ENCODE results near the gene ZBTB7A.
A peak's percentile ranks its signal among the peaks of the same experiment; 100 is the strongest.

ZBTB7A gene

DNA sequence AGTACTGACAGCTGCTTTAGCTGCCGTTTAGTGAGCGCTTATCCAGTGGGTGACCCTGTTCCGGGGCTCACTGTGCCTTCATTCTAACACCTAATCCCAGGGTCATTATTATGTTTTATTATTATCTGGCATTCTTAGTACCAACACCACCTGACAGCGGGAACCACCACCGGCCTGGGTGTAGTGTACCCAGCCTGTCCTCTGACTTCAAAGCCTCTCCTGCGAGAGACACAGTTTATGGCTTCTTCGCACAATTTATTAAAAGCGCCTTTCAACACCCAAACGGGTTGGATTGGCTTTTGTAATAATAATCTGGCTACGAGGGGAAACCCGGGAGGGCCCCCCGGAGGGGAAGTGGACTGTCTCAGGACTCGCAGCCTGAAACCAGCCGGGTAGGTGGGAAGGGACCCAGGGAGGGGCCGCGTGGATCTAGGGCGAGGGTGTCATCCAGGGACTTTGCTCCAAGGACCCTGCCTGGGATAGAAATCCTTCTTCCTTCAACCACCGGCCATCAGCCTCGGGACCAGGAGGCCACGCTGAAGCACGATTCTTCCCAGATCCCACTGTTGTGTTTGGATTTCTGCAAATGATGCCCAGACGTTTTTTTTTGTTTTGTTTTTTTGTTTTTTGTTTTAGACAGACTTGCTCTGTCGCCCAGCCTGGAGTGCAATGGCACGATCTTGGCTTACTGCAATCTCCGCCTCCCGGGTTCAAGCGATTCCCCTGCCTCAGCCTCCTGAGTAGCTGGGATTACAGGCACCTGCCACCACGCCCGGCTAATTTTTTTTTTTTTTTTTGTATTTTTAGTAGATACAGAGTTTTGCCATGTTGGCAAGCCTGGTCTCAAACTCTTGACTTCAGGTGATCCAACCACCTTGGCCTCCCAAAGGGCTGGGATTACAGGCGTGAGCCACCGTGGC is 1.6 kb upstream of the ZBTB7A start:
- no peak for DNase-seq (ENCODE audit: low spot score)

DNA sequence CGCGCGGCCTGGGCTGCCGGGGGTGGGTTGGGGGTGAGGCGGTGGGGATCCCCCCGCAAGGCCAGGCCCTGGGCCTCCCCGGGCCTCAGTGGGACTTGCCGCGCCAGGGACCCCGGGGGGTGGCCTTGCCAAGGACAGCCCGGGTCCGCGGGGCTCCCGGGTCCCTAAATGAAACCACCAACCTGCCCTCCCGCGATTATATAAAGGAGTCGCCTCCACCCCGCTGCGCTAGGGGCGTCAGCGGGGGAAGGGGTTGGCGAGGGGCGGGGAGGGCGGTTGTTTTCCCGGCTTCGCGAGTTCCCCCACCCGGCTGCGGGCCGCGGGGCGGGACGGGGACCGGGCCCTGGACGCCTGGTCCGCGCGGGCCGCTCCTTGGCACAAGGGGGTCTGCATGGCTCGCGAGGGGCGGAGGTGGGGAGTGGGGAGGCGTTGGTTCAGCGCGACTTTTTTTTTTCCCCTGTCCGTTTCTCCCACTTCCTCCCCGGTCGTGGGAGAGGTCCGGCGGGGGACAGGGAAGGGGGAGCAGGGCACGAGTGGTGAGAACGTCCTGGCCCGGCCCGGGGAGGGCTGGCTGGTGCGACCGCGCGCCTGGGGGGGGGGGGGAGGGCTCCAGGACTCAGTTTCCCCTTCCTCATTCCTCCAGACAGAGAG is 822 bp upstream of the ZBTB7A start:
- DNase-seq (ENCODE audit: low spot score): no peak

DNA sequence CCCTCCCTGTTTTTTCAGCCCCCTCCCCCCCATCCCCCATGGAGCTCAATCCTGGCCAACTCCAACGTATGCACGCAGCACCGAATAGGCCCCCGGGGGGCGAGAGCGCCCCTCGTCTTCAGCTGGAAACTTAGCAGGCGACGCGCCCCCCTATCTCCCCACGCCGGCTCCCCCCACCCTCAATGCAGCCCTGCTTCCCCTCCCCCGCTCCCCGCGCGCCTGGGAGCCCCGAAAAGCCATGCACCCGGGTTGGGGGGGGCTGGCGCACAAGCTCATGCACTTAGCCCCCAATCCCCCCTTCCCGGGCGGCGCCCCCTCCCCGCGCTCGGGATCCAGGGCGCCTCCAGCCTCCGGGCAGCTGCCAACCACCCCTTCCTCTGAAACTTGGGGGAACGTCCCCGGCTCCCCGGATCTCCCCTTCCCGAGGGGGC is 508 bp downstream of the ZBTB7A start:
- peak; percentile 40 for DNase-seq (ENCODE audit: low spot score)

DNA sequence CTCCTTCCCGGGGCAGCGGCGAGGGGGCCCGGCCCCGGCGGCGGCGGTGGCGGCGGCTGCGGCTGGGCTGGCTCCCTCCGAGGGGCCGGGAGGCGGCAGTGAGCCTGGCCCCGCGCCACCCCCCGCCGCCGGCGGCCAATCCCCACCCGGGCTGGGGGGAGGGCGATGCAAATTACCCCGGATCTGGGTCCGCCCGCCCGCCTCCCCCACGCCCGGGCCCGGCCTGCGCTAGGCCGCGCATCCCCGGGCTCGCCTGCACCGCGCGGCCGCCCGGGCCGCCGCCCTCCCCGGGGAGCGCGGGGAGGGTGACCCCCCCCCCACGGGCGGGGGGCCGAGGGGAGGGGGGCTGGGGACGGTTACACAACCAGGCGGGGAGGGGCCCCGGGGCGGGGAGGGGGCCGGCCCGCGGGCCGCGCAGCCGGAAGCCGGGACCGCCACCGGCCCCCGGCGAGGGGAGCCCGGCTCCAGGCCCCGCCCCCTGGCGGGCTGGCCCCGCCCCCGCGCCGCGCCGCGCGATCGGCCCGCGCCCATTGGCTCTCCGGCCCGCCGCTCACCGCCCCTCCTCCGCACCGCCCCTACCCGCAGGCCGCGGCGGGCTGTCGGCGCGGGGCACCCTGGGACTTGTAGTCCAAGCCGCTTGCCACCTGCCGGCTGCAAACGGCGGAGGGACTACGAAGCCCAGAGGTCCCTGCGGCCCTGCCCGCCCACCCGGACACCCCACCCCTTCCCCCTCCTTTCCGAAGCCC is 1.1 kb downstream of the ZBTB7A start:
- DNase-seq (ENCODE audit: low spot score): peak; percentile 97

GRCh38 chr19:4064496-4065260 is 2.0 kb downstream of the ZBTB7A start:
- peak; percentile 32 for DNase-seq (ENCODE audit: low spot score)

GRCh38 chr19:4064149-4064495 is 2.6 kb downstream of the ZBTB7A start:
- no peak for DNase-seq (ENCODE audit: low spot score)

DNA sequence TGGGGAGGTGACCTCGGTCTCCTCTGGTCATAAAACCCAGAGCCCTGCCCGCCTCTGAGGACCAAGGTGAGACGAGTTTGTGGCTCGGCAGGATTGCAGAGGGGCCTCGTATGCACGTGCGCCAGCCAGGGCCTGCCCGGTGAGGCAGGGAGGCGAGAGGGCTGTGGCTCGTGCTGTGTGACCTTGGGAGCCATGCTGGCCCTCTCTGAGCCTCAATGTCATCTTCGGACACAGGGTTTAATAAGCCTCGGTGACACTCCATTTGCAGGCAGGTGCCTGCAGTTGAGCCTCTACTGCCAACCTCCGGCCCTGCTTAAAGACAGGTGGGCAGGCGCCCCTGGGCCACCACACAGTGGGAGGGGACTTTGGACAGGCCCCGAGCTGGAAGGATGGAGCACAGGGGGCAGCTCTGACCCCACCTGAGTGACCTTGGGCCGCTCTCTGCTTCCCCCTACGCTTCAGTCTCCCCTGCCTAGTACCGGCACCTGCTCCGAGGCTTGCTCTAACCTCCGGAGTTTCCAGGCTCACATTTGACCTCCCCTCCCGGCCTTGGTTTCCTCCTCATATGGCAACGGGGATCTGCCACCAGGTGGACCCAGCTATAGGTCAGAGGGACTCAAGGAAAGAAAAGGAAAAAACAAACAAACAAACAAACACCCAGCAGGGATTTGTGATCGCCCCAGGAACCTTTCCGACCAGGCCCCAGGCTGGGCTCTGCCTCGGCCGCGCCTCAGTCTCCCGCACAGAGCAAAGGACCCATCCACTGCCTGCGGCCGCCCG is 3.1 kb downstream of the ZBTB7A start:
- no peak for DNase-seq (ENCODE audit: low spot score)

DNA sequence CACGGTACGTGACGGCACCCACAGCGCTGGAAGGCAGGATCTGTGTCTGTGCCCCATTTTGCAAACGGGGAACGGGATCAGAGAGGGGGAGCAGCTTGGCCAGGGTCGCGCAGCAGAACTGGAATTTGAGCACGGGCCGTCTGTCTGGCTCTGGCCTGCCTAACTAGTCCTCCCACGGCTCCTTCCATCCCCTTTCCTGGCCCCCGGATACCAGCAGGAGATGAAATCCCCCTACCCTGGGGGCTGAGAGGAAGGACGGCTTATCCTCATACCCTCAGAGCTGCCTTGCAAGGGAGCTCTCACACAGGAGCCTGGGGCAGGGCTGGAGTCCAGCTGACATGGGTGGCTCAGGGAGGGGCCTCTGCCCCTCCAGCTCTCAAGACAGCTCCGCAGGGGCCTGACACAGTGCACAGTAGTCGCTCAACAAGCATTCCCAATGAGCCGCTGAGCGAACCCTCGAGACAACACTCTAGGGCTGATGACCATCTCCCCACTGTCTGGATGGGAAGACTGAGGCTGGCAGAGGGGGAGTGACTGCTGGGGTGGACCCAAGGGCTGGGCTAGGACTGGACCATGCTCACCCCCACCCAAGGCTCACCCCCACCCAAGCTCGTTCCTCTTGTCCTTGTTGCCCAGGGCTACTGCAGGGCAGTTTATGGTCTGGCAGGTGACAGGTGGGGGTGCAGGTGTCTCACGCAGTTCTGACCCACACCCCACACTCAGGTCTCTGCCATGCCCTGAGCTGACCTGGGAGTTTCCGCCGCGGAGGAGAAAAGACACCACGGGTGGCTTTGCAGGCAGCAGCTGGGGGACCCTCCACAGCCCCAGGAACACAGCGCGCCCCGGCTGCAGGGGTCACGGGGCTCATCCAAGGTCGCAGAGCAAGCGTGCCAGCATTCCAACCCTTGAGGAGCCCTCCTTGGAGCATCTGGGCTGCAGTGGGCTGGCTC is 4.0 kb downstream of the ZBTB7A start:
- no peak for DNase-seq (ENCODE audit: low spot score)

DNA sequence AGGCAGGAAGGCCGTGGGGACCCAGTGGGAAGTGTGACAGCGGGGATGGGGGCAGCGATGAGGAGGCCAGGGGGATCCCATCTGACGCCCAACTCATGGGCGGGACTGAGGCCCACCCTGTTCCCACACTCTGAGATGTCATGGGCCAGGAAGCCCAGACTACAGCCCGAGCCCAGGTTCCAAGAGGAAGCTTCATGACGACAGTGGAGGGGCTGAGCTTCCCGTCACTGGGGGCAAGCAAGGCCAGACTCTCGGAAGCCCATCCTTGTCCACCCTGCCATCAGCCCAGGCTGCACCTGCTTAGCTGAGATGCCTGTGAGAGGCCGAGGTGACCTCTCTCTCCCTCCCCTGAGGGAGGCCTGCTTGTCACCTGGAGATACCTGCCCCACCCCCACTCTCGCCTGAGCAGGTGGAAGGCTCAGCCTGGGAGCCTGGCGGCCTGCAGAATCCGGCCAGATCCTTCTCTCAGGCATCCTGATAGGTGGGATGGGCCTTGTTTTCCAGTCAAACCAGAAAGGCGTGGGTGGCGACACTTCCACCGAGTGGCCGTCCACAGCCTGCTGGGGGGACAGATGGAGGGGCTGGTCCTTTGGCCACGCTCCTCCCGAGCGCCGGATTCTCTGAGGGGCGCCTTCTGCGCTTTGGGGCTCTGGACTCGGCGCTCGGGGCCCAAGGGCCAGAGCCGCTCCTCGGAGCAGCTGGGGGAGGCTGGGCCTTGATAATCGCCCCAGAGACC is 4.8 kb downstream of the ZBTB7A start:
- DNase-seq (ENCODE audit: low spot score): no peak

- DNase-seq (ENCODE audit: low spot score): peak; percentile 30
Measured at GRCh38 chr19:4061178-4061682, 5.5 kb downstream of the ZBTB7A start.

- DNase-seq (ENCODE audit: low spot score): no peak
Measured at GRCh38 chr19:4060621-4061177, 6.0 kb downstream of the ZBTB7A start.

GRCh38 chr19:4059891-4060620 is 6.6 kb downstream of the ZBTB7A start:
- DNase-seq (ENCODE audit: low spot score): peak; percentile 78

- no peak for DNase-seq (ENCODE audit: low spot score)
Measured at GRCh38 chr19:4059453-4059871, 7.2 kb downstream of the ZBTB7A start.

- no peak for DNase-seq (ENCODE audit: low spot score)
Measured at GRCh38 chr19:4058693-4059452, 7.8 kb downstream of the ZBTB7A start.

DNA sequence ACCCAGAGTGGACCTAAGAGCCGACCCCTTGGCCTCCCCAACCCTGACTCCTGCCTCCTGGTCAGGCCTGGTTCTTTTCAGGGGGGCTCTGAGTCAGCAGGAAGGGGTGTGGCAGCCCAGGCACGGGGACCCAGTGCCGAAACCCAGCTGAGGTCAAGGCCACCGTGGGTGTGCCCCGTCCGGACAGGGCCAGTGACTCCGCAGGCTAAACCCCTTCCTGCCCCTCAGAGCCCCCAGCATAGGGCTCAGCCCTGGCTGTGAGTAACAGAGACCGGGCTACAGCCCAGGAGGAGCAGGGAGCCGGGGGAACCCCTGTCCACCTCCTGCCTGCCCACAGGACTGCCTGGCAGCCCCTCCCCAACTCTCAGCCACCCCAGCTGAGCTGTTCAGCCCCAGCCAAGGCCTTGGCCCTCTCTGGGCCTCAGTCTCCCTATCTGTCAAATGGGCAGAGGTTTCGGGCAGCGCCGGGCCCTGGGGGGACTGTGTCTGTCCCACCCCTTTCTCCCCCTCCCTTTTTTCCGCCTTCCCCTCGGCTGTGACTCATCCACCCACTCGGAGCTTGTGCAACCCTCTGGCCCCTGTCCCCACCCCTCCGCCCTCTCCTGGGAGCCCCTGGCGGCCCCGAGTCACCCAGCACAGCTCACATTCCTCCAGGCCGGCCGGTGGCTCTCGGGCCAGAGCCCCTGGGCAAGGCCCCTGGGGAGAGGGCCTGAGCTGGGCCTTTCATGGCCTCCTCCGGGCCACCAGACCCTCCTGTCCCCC is 8.6 kb downstream of the ZBTB7A start:
- peak; percentile 64 for DNase-seq (ENCODE audit: low spot score)

GRCh38 chr19:4055209-4055552 is 11.5 kb downstream of the ZBTB7A start:
- DNase-seq (ENCODE audit: low spot score): no peak
